HCT116 (cell line): ENCODE measurements around the gene RYR2. TPM values are rescaled to one million over a fixed set of nuclear protein-coding genes. Genes with fewer than 3 reads are reported as not detected.
"Not testable (repeated sequence)": the region's sequence is repeated elsewhere in the genome, so short reads cannot be mapped to it uniquely, and the experiment has no call there.

Experiments
- ATAC-seq: fragments of 200-7000 bp; cut with Tn5 transposase; 2 replicates; pipeline ENCODE4 v1.9.1; 2020; ENCODE audit warnings: mild to moderate bottlenecking, moderate library complexity
- BruUV-seq: library from RNA; stranded (reverse); fragments of 400-500 nt; replicated peaks from 2 replicates; lab custom pipeline; 2021; lab: Mats Ljungman, UMichigan
- CTCF ChIA-PET: fragments of 300-600 bp; sonication (Branson Sonifier 250); formaldehyde crosslinking; loops from one replicate; lab custom pipeline; 2021; ENCODE audit warnings: antibody characterized with exemption; lab: Charles Lee
- POLR2A ChIA-PET: fragments of 300-600, 350-600 bp; sonication (Branson Sonifier 250); formaldehyde crosslinking; loops from one replicate; lab custom pipeline; 2021; ENCODE audit warnings: antibody characterized with exemption; lab: Charles Lee
- RAD21 ChIA-PET, 2 experiments: fragments of 300-600 bp; sonication (Branson Sonifier 250); formaldehyde crosslinking; loops; one replicate each; lab custom pipeline; 2023; ENCODE audit warnings: low total read pairs in 2 of 2; ENCODE audit not compliant: uncharacterized antibody in 2 of 2, unreplicated experiment in 2 of 2, low non-redundant PET in 1 of 2; lab: Charles Lee
- DNase-seq: peaks from one replicate; pipeline ENCODE4 v3.0.0-alpha.2; 2010; ENCODE audit warnings: low read depth, low spot score
- H2AFZ ChIP-seq: fragments of 200-600 bp; shearing (Covaris generic), sonication (generic); 2 replicates; pipeline ENCODE4 v1.6.1; 2017; ENCODE audit warnings: low read depth, mixed run types, mixed read lengths, antibody characterized with exemption, low read length; ENCODE audit not compliant: poor library complexity, severe bottlenecking
- H3K27ac ChIP-seq: 2 replicates; pipeline ENCODE4 v1.5.1; 2012; ENCODE audit warnings: low read depth, low read length
- H3K27me3 ChIP-seq: fragments of 200-600 bp; sonication (generic); 2 replicates; pipeline ENCODE4 v1.6.1; 2016; ENCODE audit warnings: mixed run types, low read length, mixed read lengths; ENCODE audit not compliant: insufficient read depth
- H3K36me3 ChIP-seq, 2 experiments: fragments of 200-500 bp in 1 of 2; fragments of 200-600 bp in 1 of 2; sonication (Bioruptor generic) in 1 of 2; sonication (generic) in 1 of 2; 2 replicates each; pipeline versions ENCODE4 v1.5.1 to v1.6.1; 2014 to 2016; ENCODE audit warnings: low read length in 2 of 2, inconsistent platforms in 1 of 2, mixed read lengths in 1 of 2, mixed run types in 1 of 2; ENCODE audit not compliant: insufficient read depth in 2 of 2, control insufficient read depth in 1 of 2
- H3K4me1 ChIP-seq, 2 experiments: fragments of 200-600 bp in 1 of 2; sonication (generic) in 1 of 2; 2 replicates each; pipeline versions ENCODE4 v1.5.1 to v1.6.1; 2012 to 2017; ENCODE audit warnings: low read length in 2 of 2, inconsistent platforms in 1 of 2, mild to moderate bottlenecking in 1 of 2, mixed read lengths in 1 of 2, mixed run types in 1 of 2, moderate library complexity in 1 of 2; ENCODE audit not compliant: insufficient read depth in 2 of 2, control insufficient read depth in 1 of 2
- H3K4me2 ChIP-seq: fragments of 200-600 bp; sonication (generic); 2 replicates; pipeline ENCODE4 v1.6.1; 2017; ENCODE audit warnings: mixed run types, low read length, mixed read lengths
- H3K4me3 ChIP-seq, 2 experiments: fragments of 200-600 bp in 1 of 2; sonication (generic) in 1 of 2; replicated peaks in 1 of 2; 2 replicates each; pipeline ENCODE4 v1.5.1; 2011 to 2016; ENCODE audit warnings: low read length in 2 of 2, control low read depth in 1 of 2, low read depth in 1 of 2, mild to moderate bottlenecking in 1 of 2, mixed read lengths in 1 of 2, mixed run types in 1 of 2
- H3K79me2 ChIP-seq: fragments of 200-600 bp; sonication (generic); 2 replicates; pipeline ENCODE4 v1.6.1; 2017; ENCODE audit warnings: mild to moderate bottlenecking, mixed run types, low read length, moderate library complexity, mixed read lengths; ENCODE audit not compliant: insufficient read depth
- H3K9ac ChIP-seq: fragments of 200-600 bp; sonication (generic); 2 replicates; pipeline ENCODE4 v1.6.1; 2016; ENCODE audit warnings: low read length, mixed read lengths
- H3K9me2 ChIP-seq: fragments of 200-600 bp; sonication (generic), shearing (Covaris generic); 2 replicates; pipeline ENCODE4 v1.6.1; 2017; ENCODE audit warnings: mixed run types, mild to moderate bottlenecking, moderate library complexity; ENCODE audit not compliant: insufficient read depth
- H3K9me3 ChIP-seq, 2 experiments: fragments of 200-500 bp in 1 of 2; fragments of 200-600 bp in 1 of 2; sonication (Bioruptor generic) in 1 of 2; sonication (generic) in 1 of 2; 2 replicates each; pipeline ENCODE4 v1.6.1; 2014 to 2017; ENCODE audit warnings: low read length in 2 of 2, mixed read lengths in 2 of 2, inconsistent platforms in 1 of 2, low read depth in 1 of 2, mild to moderate bottlenecking in 1 of 2, mixed run types in 1 of 2, moderate library complexity in 1 of 2; ENCODE audit not compliant: control insufficient read depth in 1 of 2, insufficient read depth in 1 of 2
- H4K20me1 ChIP-seq: fragments of 200-600 bp; sonication (generic), shearing (Covaris generic); 2 replicates; pipeline ENCODE4 v1.6.1; 2017; ENCODE audit warnings: mixed run types, mild to moderate bottlenecking, moderate library complexity; ENCODE audit not compliant: insufficient read depth
- SP1 ChIP-seq: IDR thresholded peaks from 2 replicates; pipeline ENCODE4 v1.6.1; 2012; ENCODE audit warnings: low read depth
- SRF ChIP-seq: IDR thresholded peaks from 2 replicates; pipeline ENCODE4 v1.6.1; 2012; ENCODE audit warnings: low read depth
- intact Hi-C: fragments of 100-400 bp; cut with micrococcal nuclease; formaldehyde crosslinking; loops from 2 replicates; pipeline ENCODE4 v1.10.0; 2022
- total RNA-seq: library from RNA; stranded (reverse); gene quantifications from one replicate; pipeline ENCODE4 v1.2.1, GENCODE V29; 2021; ENCODE audit not compliant: unreplicated experiment
- TF ChIP-seq, protein P1 (sequence below): IDR thresholded peaks from 2 replicates; pipeline ENCODE4 v1.6.1; 2012; ENCODE audit warnings: low read depth

The RYR2 gene
- total RNA-seq, 1 experiment from 2014 or later = 0.02 TPM

DNA sequence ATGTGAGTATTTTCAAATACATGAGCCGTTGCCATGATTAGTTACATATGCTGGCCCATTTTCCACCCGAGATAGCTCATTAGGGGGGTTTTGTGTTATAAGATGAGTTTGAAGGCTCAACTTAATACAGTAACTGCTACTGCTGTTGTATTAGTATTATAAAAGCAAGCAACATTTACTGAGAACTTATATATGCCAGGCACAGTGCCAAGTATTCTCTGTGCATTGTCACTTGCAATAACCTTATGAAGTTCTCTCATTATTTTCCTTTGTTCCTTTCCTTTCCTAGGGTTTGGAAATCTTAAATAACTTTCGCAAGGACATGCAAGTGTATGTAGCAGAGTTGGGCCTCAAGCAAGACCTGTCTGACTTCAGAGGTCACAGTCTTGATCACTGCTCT, 107.9 kb downstream of the RYR2 start:
- H4K20me1 ChIP-seq = no peaks in the 10 kb centered on the region
- BruUV-seq = no TSS peak
- intact Hi-C loops = no loop called here
- H3K79me2 ChIP-seq = no peaks in the 10 kb centered on the region
- no peak overlapping the region for H3K27ac ChIP-seq
- no peak overlapping the region for H3K4me2 ChIP-seq
- H2AFZ ChIP-seq = no peak overlapping the region
- ChIA-PET CTCF (no interaction called here), RAD21 (no interaction called here), POLR2A (no interaction called here)
- no peak overlapping the region for H3K4me3 ChIP-seq
- H3K36me3 ChIP-seq = no peaks in the 10 kb centered on the region
- no peaks in the 10 kb centered on the region for H3K27me3 ChIP-seq
- no peak for ATAC-seq
- TF ChIP-seq, protein P1, sequence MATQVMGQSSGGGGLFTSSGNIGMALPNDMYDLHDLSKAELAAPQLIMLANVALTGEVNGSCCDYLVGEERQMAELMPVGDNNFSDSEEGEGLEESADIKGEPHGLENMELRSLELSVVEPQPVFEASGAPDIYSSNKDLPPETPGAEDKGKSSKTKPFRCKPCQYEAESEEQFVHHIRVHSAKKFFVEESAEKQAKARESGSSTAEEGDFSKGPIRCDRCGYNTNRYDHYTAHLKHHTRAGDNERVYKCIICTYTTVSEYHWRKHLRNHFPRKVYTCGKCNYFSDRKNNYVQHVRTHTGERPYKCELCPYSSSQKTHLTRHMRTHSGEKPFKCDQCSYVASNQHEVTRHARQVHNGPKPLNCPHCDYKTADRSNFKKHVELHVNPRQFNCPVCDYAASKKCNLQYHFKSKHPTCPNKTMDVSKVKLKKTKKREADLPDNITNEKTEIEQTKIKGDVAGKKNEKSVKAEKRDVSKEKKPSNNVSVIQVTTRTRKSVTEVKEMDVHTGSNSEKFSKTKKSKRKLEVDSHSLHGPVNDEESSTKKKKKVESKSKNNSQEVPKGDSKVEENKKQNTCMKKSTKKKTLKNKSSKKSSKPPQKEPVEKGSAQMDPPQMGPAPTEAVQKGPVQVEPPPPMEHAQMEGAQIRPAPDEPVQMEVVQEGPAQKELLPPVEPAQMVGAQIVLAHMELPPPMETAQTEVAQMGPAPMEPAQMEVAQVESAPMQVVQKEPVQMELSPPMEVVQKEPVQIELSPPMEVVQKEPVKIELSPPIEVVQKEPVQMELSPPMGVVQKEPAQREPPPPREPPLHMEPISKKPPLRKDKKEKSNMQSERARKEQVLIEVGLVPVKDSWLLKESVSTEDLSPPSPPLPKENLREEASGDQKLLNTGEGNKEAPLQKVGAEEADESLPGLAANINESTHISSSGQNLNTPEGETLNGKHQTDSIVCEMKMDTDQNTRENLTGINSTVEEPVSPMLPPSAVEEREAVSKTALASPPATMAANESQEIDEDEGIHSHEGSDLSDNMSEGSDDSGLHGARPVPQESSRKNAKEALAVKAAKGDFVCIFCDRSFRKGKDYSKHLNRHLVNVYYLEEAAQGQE = no peak
- TF ChIP-seq SRF (no peak), SP1 (no peak)
- no peaks in the 10 kb centered on the region for H3K4me1 ChIP-seq
- no peaks in the 10 kb centered on the region for H3K9me3 ChIP-seq
- DNase-seq = no peak
- H3K9me2 ChIP-seq = no peaks in the 10 kb centered on the region
- no peak overlapping the region for H3K9ac ChIP-seq

DNA sequence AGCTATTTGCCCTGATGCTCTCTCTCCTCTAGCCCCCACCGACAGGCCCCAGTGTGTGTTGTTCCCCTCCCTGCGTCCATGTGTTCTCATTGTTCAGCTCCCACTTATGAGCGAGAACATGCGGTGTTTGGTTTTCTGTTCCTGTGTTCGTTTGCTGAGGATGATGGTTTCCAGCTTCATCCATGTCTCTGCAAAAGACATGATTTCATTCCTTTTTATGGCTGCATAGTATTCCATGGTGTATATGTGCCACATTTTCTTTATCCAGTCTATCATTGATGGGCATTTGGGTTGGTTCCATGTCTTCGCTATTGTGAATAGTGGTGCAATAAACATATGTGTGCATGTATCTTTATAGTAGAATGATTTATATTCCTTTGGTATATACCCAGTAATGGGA, 110.0 kb downstream of the RYR2 start:
- intact Hi-C loops, H3K27ac ChIP-seq, H3K36me3 ChIP-seq, H2AFZ ChIP-seq, H3K9me2 ChIP-seq, H3K4me3 ChIP-seq, H3K9me3 ChIP-seq, POLR2A ChIA-PET, H3K4me1 ChIP-seq, H3K4me2 ChIP-seq, CTCF ChIA-PET, ATAC-seq, H3K27me3 ChIP-seq, H4K20me1 ChIP-seq, RAD21 ChIA-PET, BruUV-seq, H3K9ac ChIP-seq, H3K79me2 ChIP-seq, DNase-seq: not testable (repeated sequence)
